Testis (tissue), 2 donors: ENCODE data around the gene ADRA2C.

ENCODE experiments used
- POLR2A ChIP-seq: fragments of 450-650 bp; IDR thresholded peaks from one replicate; pipeline ENCODE4 v1.6.1; 2017; ENCODE audit warnings: antibody characterized with exemption, mild to moderate bottlenecking, moderate library complexity
- TF ChIP-seq, protein P1 (sequence below), 3 experiments: fragments of 450-650 bp in 2 of 3; fragments of 200-600 bp in 1 of 3; sonication (generic) in 1 of 3; IDR thresholded peaks; one replicate each; pipeline ENCODE4 v1.5.1; 2016 to 2019; ENCODE audit warnings: antibody characterized with exemption in 3 of 3, mild to moderate bottlenecking in 2 of 3, moderate library complexity in 1 of 3

DNA sequence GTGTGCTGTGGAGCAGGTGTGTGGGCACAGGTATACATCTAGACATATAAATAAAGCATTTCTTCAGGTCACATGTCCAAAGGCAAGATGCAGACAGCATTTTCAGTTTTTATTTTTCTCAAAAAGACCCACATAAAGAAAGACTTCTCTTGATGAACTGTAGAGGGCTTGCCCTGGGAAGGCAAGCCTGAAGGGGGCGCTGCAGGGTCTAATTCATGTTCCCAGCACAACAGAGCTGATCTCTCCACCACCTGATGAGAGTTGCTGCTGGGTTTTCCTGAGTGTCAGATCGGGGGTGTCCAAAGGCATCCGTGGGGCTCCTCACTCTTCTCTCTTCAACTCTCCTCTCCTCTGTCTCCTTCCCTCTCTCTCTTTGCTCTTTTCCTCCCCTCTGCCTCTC, 26.6 kb downstream of the ADRA2C start:
- TF ChIP-seq, protein P1, sequence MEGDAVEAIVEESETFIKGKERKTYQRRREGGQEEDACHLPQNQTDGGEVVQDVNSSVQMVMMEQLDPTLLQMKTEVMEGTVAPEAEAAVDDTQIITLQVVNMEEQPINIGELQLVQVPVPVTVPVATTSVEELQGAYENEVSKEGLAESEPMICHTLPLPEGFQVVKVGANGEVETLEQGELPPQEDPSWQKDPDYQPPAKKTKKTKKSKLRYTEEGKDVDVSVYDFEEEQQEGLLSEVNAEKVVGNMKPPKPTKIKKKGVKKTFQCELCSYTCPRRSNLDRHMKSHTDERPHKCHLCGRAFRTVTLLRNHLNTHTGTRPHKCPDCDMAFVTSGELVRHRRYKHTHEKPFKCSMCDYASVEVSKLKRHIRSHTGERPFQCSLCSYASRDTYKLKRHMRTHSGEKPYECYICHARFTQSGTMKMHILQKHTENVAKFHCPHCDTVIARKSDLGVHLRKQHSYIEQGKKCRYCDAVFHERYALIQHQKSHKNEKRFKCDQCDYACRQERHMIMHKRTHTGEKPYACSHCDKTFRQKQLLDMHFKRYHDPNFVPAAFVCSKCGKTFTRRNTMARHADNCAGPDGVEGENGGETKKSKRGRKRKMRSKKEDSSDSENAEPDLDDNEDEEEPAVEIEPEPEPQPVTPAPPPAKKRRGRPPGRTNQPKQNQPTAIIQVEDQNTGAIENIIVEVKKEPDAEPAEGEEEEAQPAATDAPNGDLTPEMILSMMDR (IDR thresholded peaks at IDR 0.05), result peak in 2 of 3 experiments; percentile 19 to 25
- no peak for TF ChIP-seq POLR2A
